HEK293T (cell line): ENCODE data around the gene ZNF41.

Experiments
- BHLHE40 ChIP-seq: fragments of 450-650 bp; IDR thresholded peaks from 2 replicates; pipeline ENCODE4 v1.6.1; 2016; ENCODE audit warnings: mild to moderate bottlenecking, moderate library complexity, borderline replicate concordance
- ELF4 ChIP-seq: fragments of 450-650 bp; IDR thresholded peaks from 2 replicates; pipeline ENCODE4 v1.6.1; 2017; ENCODE audit warnings: antibody characterized with exemption
- FOXK2 ChIP-seq: fragments of 450-650 bp; IDR thresholded peaks from 2 replicates; pipeline ENCODE4 v1.6.1; 2016; ENCODE audit warnings: mild to moderate bottlenecking
- FOXM1 ChIP-seq: fragments of 450-650 bp; IDR thresholded peaks from 2 replicates; pipeline ENCODE4 v1.6.1; 2017; ENCODE audit warnings: mild to moderate bottlenecking, borderline replicate concordance
- HDGF ChIP-seq: fragments of 450-650 bp; IDR thresholded peaks from 2 replicates; pipeline ENCODE4 v1.6.1; 2017; ENCODE audit warnings: antibody characterized with exemption, borderline replicate concordance
- L3MBTL2 ChIP-seq: fragments of 450-650 bp; conservative IDR thresholded peaks from 2 replicates; pipeline ENCODE4 v1.6.1; 2016; ENCODE audit warnings: mild to moderate bottlenecking
- LEF1 ChIP-seq: fragments of 450-650 bp; IDR thresholded peaks from 2 replicates; pipeline ENCODE4 v1.6.1; 2017; ENCODE audit warnings: mild to moderate bottlenecking, borderline replicate concordance
- NFRKB ChIP-seq: fragments of 450-650 bp; IDR thresholded peaks from 2 replicates; pipeline ENCODE4 v1.6.1; 2016; ENCODE audit warnings: mild to moderate bottlenecking, moderate library complexity
- SP1 ChIP-seq: fragments of 450-650 bp; IDR thresholded peaks from 2 replicates; pipeline ENCODE4 v1.6.1; 2017
- SUZ12 ChIP-seq: fragments of 450-650 bp; IDR thresholded peaks from 2 replicates; pipeline ENCODE4 v1.6.1; 2016; ENCODE audit warnings: mild to moderate bottlenecking
- TARDBP ChIP-seq: fragments of 450-650 bp; IDR thresholded peaks from 2 replicates; pipeline ENCODE4 v1.6.1; 2016
- TF ChIP-seq, protein P1 (sequence below): fragments of 450-650 bp; IDR thresholded peaks from 2 replicates; pipeline ENCODE4 v1.6.1; 2016

DNA sequence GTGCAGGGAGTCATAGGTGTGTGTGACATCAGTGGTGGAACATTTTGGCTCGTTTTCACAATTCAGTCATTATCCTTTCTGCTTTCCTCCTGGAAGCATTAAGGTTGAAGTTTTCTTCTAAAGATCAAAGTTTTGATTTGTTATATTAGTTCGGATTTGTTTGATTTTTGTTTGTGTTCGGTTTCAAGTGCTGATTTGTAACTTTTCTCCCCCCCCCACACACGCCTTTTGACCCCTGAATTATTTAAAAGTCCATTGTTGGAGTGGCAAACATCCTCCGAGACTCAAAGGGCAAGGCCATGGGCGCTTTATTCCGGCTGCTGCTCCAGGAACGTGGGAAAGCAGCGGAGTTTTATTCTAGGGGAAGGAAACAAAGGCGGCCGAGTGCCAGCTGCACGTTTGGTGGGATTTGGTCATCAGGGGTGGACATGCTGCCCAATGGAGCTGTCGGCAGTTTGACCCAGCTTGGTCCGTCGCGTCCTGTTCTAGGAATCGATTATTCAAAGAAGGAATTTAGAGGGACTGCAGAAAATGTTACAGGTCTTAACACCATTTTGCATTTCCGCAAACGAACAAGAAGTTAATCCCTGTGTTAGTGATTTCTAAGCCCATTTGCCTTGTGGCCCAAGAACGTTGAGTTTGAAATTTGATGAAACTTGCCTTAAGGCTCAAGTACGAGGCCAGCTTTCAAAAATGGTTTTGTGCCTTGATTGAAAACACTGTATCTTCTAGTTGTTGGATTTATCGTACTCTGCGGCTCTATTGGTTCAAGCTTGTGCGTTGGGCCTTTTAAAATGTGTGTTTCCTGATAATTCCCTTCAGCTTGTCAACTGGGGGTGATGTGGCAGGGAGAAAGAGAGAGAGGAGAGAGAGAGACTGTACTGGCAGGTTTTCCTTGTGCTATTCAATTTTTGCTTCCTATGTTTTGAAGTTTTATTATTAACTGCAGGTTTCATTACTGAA, 565 bp upstream of the ZNF41 start:
- TF ChIP-seq L3MBTL2: no peak
- no peak for TF ChIP-seq BHLHE40
- TF ChIP-seq SP1: no peak
- TF ChIP-seq HDGF: no peak
- no peak for TF ChIP-seq FOXM1
- no peak for TF ChIP-seq FOXK2
- TF ChIP-seq SUZ12: no peak
- no peak for TF ChIP-seq TARDBP
- no peak for TF ChIP-seq NFRKB
- TF ChIP-seq, protein P1, sequence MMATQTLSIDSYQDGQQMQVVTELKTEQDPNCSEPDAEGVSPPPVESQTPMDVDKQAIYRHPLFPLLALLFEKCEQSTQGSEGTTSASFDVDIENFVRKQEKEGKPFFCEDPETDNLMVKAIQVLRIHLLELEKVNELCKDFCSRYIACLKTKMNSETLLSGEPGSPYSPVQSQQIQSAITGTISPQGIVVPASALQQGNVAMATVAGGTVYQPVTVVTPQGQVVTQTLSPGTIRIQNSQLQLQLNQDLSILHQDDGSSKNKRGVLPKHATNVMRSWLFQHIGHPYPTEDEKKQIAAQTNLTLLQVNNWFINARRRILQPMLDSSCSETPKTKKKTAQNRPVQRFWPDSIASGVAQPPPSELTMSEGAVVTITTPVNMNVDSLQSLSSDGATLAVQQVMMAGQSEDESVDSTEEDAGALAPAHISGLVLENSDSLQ: no peak
- no peak for TF ChIP-seq ELF4
- no peak for TF ChIP-seq LEF1
